ENCODE data around the gene FARS2. TPM values are rescaled to one million over a fixed set of nuclear protein-coding genes. Genes with fewer than 3 reads are reported as not detected.

Gene FARS2
- total RNA-seq, 1 experiment from 2014 or later, result 13.8 TPM

DNA sequence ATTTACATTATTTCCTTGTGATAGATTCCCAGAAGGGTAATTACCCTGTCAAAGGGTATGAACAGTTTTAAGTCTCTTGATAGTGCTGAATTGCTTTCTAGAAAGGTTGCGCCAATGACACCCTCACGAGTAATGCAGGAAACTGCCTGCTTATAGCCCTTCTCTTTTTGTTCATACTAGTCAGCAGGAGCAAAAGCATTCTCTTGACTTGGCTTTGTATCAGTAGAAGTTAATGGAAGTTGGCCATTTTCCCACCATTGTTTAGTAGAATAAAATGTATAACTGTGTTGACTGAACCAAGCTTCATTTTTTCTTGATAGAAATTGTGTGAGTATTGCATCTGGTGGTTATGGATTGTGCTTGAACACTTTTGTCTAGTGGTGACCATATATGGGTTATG lies 100.1 kb downstream of the FARS2 start:
- no TSS peak for BruUV-seq (replicated peaks)
- no peaks in the 10 kb centered on the region for H3K4me1 ChIP-seq (ENCODE audit: control insufficient read depth in 1 of 2, insufficient read depth in 2 of 2, low read length in 2 of 2)
- H4K20me1 ChIP-seq (ENCODE audit: insufficient read depth), result no peaks in the 10 kb centered on the region
- H3K27me3 ChIP-seq (ENCODE audit: insufficient read depth, low read length), result no peaks in the 10 kb centered on the region
- H3K79me2 ChIP-seq (ENCODE audit: insufficient read depth, low read length), result no peaks in the 10 kb centered on the region
- ATAC-seq (no peak), DNase-seq (ENCODE audit: low read depth, low spot score) (no peak)
- intact Hi-C loops (cut with micrococcal nuclease), result no loop called here
- no peak overlapping the region for H3K9ac ChIP-seq (ENCODE audit: low read length)
- no peak overlapping the region for H3K4me2 ChIP-seq (ENCODE audit: low read length)
- no peak overlapping the region for H2AFZ ChIP-seq (ENCODE audit: low read depth, low read length, poor library complexity, severe bottlenecking)
- no peaks in the 10 kb centered on the region for H3K9me2 ChIP-seq (ENCODE audit: insufficient read depth)
- no peaks in the 10 kb centered on the region for H3K36me3 ChIP-seq (ENCODE audit: control insufficient read depth in 1 of 2, insufficient read depth in 2 of 2, low read length in 2 of 2)
- TF ChIP-seq JUND (IDR thresholded peaks at IDR 0.05) (no peak), SRF (IDR thresholded peaks at IDR 0.05; ENCODE audit: low read depth) (no peak), SP1 (IDR thresholded peaks at IDR 0.05; ENCODE audit: low read depth) (no peak), SIN3A (IDR thresholded peaks at IDR 0.05; ENCODE audit: low read depth) (no peak), EZH2phosphoT487 (IDR thresholded peaks at IDR 0.05; ENCODE audit: borderline replicate concordance) (no peak), ELF1 (IDR thresholded peaks at IDR 0.05; ENCODE audit: borderline replicate concordance, low read depth) (no peak), ATF3 (IDR thresholded peaks at IDR 0.05) (no peak), POLR2A (IDR thresholded peaks at IDR 0.05; ENCODE audit: borderline replicate concordance, extremely low read depth, insufficient read depth, insufficient read length) (no peak), EGR1 (IDR thresholded peaks at IDR 0.05; ENCODE audit: low read depth) (no peak), POLR2AphosphoS5 (IDR thresholded peaks at IDR 0.05; ENCODE audit: low read depth, low read length) (no peak), TCF7L2 (IDR thresholded peaks at IDR 0.05; ENCODE audit: borderline replicate concordance, extremely low read depth, insufficient read depth, insufficient read length) (no peak)
- TF ChIP-seq, protein P1, sequence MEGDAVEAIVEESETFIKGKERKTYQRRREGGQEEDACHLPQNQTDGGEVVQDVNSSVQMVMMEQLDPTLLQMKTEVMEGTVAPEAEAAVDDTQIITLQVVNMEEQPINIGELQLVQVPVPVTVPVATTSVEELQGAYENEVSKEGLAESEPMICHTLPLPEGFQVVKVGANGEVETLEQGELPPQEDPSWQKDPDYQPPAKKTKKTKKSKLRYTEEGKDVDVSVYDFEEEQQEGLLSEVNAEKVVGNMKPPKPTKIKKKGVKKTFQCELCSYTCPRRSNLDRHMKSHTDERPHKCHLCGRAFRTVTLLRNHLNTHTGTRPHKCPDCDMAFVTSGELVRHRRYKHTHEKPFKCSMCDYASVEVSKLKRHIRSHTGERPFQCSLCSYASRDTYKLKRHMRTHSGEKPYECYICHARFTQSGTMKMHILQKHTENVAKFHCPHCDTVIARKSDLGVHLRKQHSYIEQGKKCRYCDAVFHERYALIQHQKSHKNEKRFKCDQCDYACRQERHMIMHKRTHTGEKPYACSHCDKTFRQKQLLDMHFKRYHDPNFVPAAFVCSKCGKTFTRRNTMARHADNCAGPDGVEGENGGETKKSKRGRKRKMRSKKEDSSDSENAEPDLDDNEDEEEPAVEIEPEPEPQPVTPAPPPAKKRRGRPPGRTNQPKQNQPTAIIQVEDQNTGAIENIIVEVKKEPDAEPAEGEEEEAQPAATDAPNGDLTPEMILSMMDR (IDR thresholded peaks at IDR 0.05 in 2 of 3, conservative IDR thresholded peaks at IDR 0.05 in 1 of 3; ENCODE audit: borderline replicate concordance in 1 of 3, insufficient read depth in 1 of 3, low read depth in 2 of 3, low read length in 2 of 3), result no peak
- TF ChIP-seq, protein P2, sequence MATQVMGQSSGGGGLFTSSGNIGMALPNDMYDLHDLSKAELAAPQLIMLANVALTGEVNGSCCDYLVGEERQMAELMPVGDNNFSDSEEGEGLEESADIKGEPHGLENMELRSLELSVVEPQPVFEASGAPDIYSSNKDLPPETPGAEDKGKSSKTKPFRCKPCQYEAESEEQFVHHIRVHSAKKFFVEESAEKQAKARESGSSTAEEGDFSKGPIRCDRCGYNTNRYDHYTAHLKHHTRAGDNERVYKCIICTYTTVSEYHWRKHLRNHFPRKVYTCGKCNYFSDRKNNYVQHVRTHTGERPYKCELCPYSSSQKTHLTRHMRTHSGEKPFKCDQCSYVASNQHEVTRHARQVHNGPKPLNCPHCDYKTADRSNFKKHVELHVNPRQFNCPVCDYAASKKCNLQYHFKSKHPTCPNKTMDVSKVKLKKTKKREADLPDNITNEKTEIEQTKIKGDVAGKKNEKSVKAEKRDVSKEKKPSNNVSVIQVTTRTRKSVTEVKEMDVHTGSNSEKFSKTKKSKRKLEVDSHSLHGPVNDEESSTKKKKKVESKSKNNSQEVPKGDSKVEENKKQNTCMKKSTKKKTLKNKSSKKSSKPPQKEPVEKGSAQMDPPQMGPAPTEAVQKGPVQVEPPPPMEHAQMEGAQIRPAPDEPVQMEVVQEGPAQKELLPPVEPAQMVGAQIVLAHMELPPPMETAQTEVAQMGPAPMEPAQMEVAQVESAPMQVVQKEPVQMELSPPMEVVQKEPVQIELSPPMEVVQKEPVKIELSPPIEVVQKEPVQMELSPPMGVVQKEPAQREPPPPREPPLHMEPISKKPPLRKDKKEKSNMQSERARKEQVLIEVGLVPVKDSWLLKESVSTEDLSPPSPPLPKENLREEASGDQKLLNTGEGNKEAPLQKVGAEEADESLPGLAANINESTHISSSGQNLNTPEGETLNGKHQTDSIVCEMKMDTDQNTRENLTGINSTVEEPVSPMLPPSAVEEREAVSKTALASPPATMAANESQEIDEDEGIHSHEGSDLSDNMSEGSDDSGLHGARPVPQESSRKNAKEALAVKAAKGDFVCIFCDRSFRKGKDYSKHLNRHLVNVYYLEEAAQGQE (IDR thresholded peaks at IDR 0.05; ENCODE audit: low read depth), result no peak
- H3K27ac ChIP-seq (ENCODE audit: low read depth, low read length), result no peak overlapping the region
- CTCF ChIA-PET, result no interaction called here
- RAD21 ChIA-PET (ENCODE audit: low non-redundant PET in 1 of 2, low total read pairs in 2 of 2, uncharacterized antibody in 2 of 2, unreplicated experiment in 2 of 2), result no interaction called here
- POLR2A ChIA-PET, result no interaction called here
- H3K9me3 ChIP-seq (ENCODE audit: control insufficient read depth in 1 of 2, insufficient read depth in 1 of 2, low read depth in 1 of 2, low read length in 2 of 2), result no peaks in the 10 kb centered on the region
- no peak overlapping the region for H3K4me3 ChIP-seq (replicated peaks in 1 of 2; ENCODE audit: low read depth in 1 of 2, low read length in 2 of 2)

All from HCT116 (cell line).